Keratinocyte (primary cell): ENCODE measurements around the gene WDR26. TPM values are rescaled to one million over a fixed set of nuclear protein-coding genes. Genes with fewer than 3 reads are reported as not detected.

Experiments used
- DNase-seq: peaks from one replicate; pipeline ENCODE4 v3.0.0-alpha.2; 2011; ENCODE audit warnings: low read depth, missing footprints, low spot score
- FAIRE-seq: peaks from 2 replicates; lab custom pipeline; 2011; peaks lifted over from hg19 to GRCh38; lab: Jason Lieb, UNC
- H2AFZ ChIP-seq: 2 replicates; pipeline ENCODE4 v1.6.0; 2012; ENCODE audit warnings: low read length, control low read depth, inconsistent platforms; ENCODE audit not compliant: control insufficient read depth
- H3K27ac ChIP-seq: 2 replicates; pipeline ENCODE4 v1.5.1; 2011; ENCODE audit warnings: low read length; ENCODE audit not compliant: control insufficient read depth, insufficient read depth
- H3K27me3 ChIP-seq: 3 replicates; pipeline ENCODE4 v1.6.0; 2011; ENCODE audit warnings: low read length; ENCODE audit not compliant: control insufficient read depth, insufficient read depth; ENCODE audit errors: extremely low read depth
- H3K36me3 ChIP-seq, 2 experiments: 2 replicates in 1 of 2; 3 replicates in 1 of 2; pipeline ENCODE4 v1.5.1; 2011; ENCODE audit warnings: low read length in 2 of 2, mild to moderate bottlenecking in 1 of 2; ENCODE audit not compliant: control insufficient read depth in 2 of 2, insufficient read depth in 2 of 2; ENCODE audit errors: extremely low read depth in 1 of 2
- H3K4me1 ChIP-seq: 3 replicates; pipeline ENCODE4 v1.5.1; 2011; ENCODE audit warnings: low read length; ENCODE audit not compliant: control insufficient read depth, insufficient read depth; ENCODE audit errors: extremely low read depth
- H3K4me2 ChIP-seq: 3 replicates; pipeline ENCODE4 v1.6.0; 2011; ENCODE audit warnings: low read depth, low read length; ENCODE audit not compliant: control insufficient read depth, insufficient read depth; ENCODE audit errors: extremely low read depth
- H3K4me3 ChIP-seq, 3 experiments: fragments of 200-600 bp in 1 of 3; sonication (generic) in 1 of 3; 2 replicates in 2 of 3; 3 replicates in 1 of 3; pipeline ENCODE4 v1.5.1; 2011 to 2016; ENCODE audit warnings: low read length in 3 of 3, mild to moderate bottlenecking in 3 of 3, control low read depth in 2 of 3, inconsistent platforms in 1 of 3, low read depth in 1 of 3, mixed read lengths in 1 of 3, mixed run types in 1 of 3, moderate library complexity in 1 of 3; ENCODE audit not compliant: control insufficient read depth in 2 of 3, insufficient read depth in 2 of 3; ENCODE audit errors: extremely low read depth in 1 of 3
- H3K79me2 ChIP-seq: 2 replicates; pipeline ENCODE4 v1.6.0; 2012; ENCODE audit warnings: low read length; ENCODE audit not compliant: control insufficient read depth, insufficient read depth
- H3K9ac ChIP-seq: 3 replicates; pipeline ENCODE4 v1.6.0; 2011; ENCODE audit warnings: low read length; ENCODE audit not compliant: control insufficient read depth, insufficient read depth; ENCODE audit errors: extremely low read depth
- H3K9me1 ChIP-seq: 3 replicates; pipeline ENCODE4 v1.6.0; 2011; ENCODE audit warnings: low read length; ENCODE audit not compliant: control insufficient read depth, insufficient read depth; ENCODE audit errors: extremely low read depth
- H3K9me3 ChIP-seq: 2 replicates; pipeline ENCODE4 v1.5.1; 2012; ENCODE audit warnings: low read depth, low read length; ENCODE audit not compliant: control insufficient read depth
- H4K20me1 ChIP-seq: 3 replicates; pipeline ENCODE4 v1.6.0; 2011; ENCODE audit warnings: low read length; ENCODE audit not compliant: control insufficient read depth, insufficient read depth; ENCODE audit errors: extremely low read depth
- CTCF ChIP-seq, 3 experiments: IDR thresholded peaks in 1 of 3; conservative IDR thresholded peaks in 1 of 3; optimal IDR thresholded peaks in 1 of 3; 2 replicates in 2 of 3; 3 replicates in 1 of 3; pipeline versions ENCODE3 to v1.5.1; 2011; ENCODE audit warnings: low read length in 3 of 3, mild to moderate bottlenecking in 3 of 3, moderate library complexity in 2 of 3, control low read depth in 1 of 3, inconsistent platforms in 1 of 3; ENCODE audit not compliant: insufficient read depth in 2 of 3; ENCODE audit errors: extremely low read depth in 1 of 3
- EZH2 ChIP-seq: IDR thresholded peaks from one replicate; pipeline ENCODE4 v1.6.1; 2012; ENCODE audit warnings: inconsistent platforms, mild to moderate bottlenecking, low read length, moderate library complexity
- dilution Hi-C: fragments of 300-500 bp; cut with MboI; formaldehyde crosslinking; loops from one replicate; pipeline ENCODE4 v1.7.0; 2020; ENCODE audit warnings: low sequenced_read_pairs; ENCODE audit not compliant: extremely low pct_ligation_motif_present
- polyA plus RNA-seq, 5 experiments: library from polyadenylated mRNA; depleted of rRNA in 3 of 5; stranded (reverse) in 3 of 5; stranded (forward) in 1 of 5; unstranded in 1 of 5; fragments of >200 nt; gene quantifications; 1 replicate in 1 of 5; 2 replicates in 3 of 5; 3 replicates in 1 of 5; pipeline versions ENCODE4 v1.2.1 to v1.2.3, GENCODE V29; 2011 to 2012; ENCODE audit warnings: missing spikeins in 2 of 5, low read depth in 1 of 5, low replicate concordance in 1 of 5

The WDR26 gene
- polyA plus RNA-seq, 1 donor (not counting 4 experiments of a cell fraction or from before 2014, with no cell fraction given), result 46.4 TPM

DNA sequence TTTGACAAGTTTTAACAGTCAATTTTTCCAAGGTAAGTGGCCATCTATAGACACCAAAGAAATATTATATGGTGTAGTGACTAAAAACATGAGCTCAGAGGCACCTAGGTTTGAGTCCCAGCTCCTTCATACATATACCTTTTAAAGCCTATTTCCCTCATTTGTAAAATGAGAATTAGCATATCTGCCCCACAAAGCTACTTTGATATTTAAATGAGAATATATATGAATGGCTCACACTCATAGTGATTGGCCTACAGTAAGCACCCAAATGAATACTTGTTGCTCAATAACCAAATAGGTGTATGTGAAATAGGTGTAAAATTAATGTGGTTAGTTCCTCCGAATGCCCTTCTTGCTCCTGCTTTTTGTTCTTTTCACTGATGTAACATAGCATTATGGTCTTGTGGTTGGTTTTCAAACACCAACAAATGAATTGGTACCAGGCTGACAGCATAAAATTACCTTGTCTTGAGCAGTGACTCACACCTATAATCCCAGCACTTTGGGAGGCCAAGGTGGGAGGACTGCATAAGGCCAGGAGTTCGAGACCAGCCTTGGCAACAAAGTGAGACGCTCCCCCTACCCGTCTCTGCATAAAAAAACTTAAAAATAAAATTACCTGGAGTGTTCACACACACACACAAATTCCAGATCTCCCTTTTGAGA is 52.6 kb downstream of the WDR26 start:
- H3K9me1 ChIP-seq, result no peaks in the 10 kb centered on the region
- H4K20me1 ChIP-seq, result no peaks in the 10 kb centered on the region
- H3K27me3 ChIP-seq, result no peaks in the 10 kb centered on the region
- no peak for DNase-seq
- H3K27ac ChIP-seq, result no peak overlapping the region
- no peak overlapping the region for H3K4me2 ChIP-seq
- no peaks in the 10 kb centered on the region for H3K9me3 ChIP-seq
- no peak overlapping the region for H3K4me3 ChIP-seq
- H3K9ac ChIP-seq, result no peak overlapping the region
- TF ChIP-seq EZH2 (no peak), CTCF (optimal IDR thresholded peaks at IDR 0.05 in 1 of 3, IDR thresholded peaks at IDR 0.05 in 1 of 3, conservative IDR thresholded peaks at IDR 0.05 in 1 of 3; ENCODE audit: extremely low read depth in 1 of 3, insufficient read depth in 2 of 3, low read length in 3 of 3) (no peak)
- no peaks in the 10 kb centered on the region for H3K4me1 ChIP-seq
- H3K36me3 ChIP-seq, result peaks cover 0 to 3% of the 10 kb centered on the region in 2 experiments
- FAIRE-seq, result no peak
- dilution Hi-C loops, result no loop called here
- H2AFZ ChIP-seq, result no peak overlapping the region
- no peaks in the 10 kb centered on the region for H3K79me2 ChIP-seq

DNA sequence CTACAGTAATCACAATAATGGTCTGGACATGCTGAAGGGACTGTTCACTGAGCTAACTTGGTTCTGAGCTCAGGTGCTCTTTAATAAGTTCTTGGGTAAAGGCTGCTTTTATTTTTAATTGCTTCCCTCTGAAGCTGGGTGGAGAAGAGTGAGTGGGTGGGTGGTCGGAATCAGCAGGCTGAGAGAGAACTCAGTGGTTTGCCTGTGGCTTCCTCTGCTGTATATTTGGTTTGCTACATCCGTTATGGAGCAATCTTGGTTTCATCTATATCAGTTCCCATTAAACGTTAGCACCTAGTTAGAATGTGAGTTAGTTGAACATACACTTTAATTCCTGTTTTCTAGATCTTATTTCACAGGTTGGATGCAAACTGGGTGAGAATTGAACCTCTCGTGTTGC is 54.6 kb downstream of the WDR26 start:
- no peaks in the 10 kb centered on the region for H4K20me1 ChIP-seq
- no peak overlapping the region for H2AFZ ChIP-seq
- H3K27me3 ChIP-seq, result no peaks in the 10 kb centered on the region
- no peaks in the 10 kb centered on the region for H3K9me1 ChIP-seq
- H3K4me3 ChIP-seq, result no peak overlapping the region
- FAIRE-seq, result no peak
- H3K79me2 ChIP-seq, result no peaks in the 10 kb centered on the region
- no peak overlapping the region for H3K4me2 ChIP-seq
- TF ChIP-seq CTCF (optimal IDR thresholded peaks at IDR 0.05 in 1 of 3, IDR thresholded peaks at IDR 0.05 in 1 of 3, conservative IDR thresholded peaks at IDR 0.05 in 1 of 3; ENCODE audit: extremely low read depth in 1 of 3, insufficient read depth in 2 of 3, low read length in 3 of 3), result no peak
- no peak for TF ChIP-seq EZH2
- H3K9me3 ChIP-seq, result no peaks in the 10 kb centered on the region
- dilution Hi-C loops, result no loop called here
- no peak overlapping the region for H3K9ac ChIP-seq
- no peaks in the 10 kb centered on the region for H3K4me1 ChIP-seq
- no peak for DNase-seq
- H3K36me3 ChIP-seq, result peaks cover 2 to 8% of the 10 kb centered on the region in 2 experiments
- H3K27ac ChIP-seq, result no peak overlapping the region
